Right renal cortex interstitium (tissue), 3 donors: ENCODE results near the gene DNAJB6. TPM values are rescaled to one million over a fixed set of nuclear protein-coding genes. Genes with fewer than 3 reads are reported as not detected.

Source experiments
- DNase-seq, 3 donors: peaks; one replicate each; pipeline ENCODE4 v3.0.0-alpha.2; 2013; ENCODE audit warnings: low read depth in 3 of 3, low spot score in 2 of 3
- polyA plus RNA-seq, 3 donors: library from polyadenylated mRNA; unstranded; fragments of 120-200 nt; gene quantifications; one replicate each; pipeline ENCODE4 v1.2.1, GENCODE V29; 2013; ENCODE audit not compliant: insufficient read length in 3 of 3

Gene DNAJB6
- 100 to 1,000 TPM; 158 to 169 (median 166) TPM for polyA plus RNA-seq

DNA sequence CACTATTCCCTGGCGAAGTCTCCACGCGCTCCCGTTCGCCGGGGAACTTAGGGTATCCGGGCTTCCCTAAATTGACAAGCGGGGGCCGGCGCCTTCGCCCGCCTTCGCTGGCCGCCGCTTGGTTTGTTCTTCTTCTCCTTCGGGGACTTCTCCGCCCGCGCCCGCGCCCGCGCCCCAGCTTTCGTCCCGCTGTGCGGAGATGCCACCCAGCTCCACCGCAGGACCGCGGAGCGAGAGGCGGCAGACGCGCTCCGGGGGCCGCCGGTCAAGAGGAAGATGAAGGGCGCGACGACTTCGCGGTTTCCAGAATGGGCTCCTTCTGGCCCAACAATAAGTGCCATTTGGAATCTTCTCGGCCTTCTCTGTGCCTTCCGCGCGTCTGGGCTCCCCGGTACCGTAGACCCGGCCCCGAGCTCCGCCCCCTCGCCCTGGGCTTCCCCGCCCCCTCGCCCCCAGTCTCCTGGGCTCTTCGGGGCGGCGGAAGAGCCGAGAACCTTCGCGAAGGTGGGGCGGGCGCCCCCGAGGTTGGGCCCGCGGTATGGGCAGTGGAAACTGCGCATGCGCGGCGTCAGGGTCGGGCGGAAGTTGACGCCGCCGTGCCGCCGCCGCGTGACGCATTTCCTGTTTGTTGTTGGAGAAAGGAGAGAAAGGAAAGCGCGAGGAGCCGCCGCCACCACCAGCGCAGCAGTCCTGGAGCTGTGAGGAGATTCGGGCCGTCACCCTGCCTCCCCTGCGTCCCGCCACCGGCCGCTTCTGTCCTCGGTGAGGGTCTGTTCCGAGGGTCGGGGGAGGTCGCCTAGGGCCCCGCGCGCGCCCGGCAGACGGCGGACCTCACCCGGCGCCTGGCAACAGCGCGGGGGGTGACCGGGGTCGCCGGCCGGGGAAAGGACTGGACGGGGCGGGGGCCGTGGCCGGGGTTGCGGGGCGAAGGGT lies at the start of gene DNAJB6:
DNAJB6 (plus strand) TSS at position 622 of the 933 bp plus-strand sequence. CDS start 21,569 bp downstream, outside the sequence.
- DNase-seq: peak; percentile 71 to 90 (median 85)

DNA sequence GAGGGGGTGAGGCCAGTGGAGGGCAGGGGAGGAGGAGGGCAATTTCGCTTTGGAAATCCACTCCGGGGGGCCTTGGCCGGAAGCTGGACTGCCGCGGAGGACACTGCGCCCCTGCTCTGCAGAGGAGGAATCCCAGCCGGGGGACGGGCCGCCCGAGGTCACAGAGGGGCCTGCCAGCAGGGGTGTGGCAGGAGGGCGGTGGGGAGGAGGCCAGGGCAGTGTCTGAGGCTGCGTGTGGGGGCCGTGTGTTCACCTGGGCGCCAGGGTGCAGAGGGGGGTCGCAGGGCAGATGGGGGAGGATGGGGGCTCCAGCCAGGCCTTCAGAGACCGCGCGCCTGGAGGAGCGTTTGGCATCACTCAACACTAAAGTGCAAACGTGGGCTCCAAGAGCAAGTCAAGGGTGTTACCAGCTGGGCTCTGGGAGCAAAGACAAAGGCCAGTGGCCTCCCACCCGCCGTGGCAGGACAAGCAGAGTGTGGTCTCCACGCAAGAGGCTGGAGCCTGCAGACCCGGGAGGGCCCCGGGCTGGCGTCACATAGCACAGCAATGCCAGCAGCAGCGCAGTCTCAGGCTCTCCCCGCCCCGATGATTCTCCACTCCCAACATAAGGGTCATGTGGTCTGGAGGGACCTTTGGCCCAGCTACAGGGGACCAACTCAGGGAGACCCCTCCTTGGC lies 45.3 kb upstream of the DNAJB6 start:
- no peak for DNase-seq

DNA sequence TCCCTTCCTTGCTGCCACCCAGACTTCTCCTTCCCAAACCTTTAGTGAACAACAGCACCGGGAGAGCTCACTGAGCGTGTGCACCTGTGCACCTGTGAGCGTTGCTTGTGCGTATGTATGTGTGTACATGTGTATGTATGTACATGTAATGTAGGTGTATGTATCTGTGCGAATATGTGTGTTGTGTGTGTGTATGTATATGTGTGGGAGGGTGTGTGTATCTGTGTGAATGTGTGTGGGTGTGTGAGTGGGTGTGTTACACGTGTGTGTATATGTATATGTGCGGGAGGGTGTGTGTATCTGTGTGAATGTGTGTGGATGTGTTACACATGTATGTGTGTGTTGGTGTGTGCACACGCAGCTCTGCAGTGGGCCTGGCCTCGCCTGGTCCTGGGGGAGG lies 44.5 kb upstream of the DNAJB6 start:
- no peak for DNase-seq

DNA sequence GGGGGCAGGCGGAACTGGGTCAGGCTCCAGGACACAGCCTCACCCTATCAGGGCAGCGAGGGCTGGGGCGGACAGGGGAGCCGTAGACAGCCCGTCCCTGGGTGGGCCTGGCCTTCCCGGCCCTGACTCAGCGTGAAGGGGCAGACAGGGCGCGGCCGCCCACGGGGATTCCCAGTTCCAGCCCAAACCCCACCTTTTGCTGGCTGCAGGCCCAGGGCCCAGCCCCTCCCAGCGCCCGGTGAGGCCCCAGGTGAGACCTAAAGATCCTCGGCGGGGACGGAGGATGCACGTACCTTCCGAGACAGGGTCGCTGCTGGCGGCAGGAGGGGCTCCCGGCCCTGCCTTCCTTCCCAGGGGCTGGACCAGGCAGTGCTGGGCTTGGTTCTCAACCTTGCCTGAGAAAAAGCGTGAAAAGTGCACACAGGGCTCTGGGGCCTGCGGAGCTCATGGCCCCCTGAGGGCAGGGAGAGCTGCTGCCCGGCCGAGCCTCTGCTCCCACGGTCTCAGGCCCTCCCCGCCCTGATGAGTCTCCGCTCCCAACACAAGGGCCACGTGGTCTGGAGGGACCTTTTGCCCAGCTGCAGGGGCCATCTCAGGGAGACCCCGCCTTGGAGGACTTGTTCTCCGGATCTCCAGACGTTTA lies 43.9 kb upstream of the DNAJB6 start:
- no peak for DNase-seq

DNA sequence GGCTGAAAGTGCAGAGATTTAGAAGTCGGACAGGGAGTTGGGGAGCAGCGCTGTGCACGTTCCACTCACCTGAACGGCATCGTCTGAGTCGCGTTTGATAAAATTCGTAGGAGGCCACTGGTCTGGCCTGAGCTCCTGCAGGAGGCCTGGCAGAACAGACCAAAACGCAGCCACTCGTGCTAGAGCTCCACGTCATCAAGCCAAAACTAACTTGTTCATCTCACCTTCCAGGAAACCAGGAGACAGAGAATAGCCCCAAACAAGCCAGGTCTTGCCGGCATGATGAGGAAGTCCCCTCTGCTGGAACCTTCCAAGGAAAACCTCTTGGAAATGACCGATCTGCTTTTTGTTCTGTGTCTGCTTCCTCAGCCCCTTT lies 43.4 kb upstream of the DNAJB6 start:
- DNase-seq: no peak

DNA sequence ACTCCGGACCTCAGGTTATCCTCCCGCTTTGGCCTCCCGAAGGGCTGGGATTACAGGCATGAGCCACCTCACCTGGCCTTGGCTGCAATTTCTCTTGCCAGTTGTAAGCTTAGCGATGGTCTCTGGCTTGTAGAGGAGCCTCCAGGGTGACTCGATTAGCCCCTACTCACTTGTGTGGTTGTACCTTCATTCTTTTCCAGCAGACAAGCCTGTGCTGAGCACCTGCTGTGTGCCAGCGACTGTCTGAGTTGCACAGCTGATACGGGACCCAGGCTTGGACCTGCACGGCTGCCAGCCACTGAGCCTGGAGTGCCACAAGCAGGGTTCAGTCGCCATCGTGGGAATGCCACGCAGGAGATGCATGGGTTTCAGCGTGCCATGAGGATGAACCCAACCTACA lies 42.0 kb upstream of the DNAJB6 start:
- DNase-seq: no peak

DNA sequence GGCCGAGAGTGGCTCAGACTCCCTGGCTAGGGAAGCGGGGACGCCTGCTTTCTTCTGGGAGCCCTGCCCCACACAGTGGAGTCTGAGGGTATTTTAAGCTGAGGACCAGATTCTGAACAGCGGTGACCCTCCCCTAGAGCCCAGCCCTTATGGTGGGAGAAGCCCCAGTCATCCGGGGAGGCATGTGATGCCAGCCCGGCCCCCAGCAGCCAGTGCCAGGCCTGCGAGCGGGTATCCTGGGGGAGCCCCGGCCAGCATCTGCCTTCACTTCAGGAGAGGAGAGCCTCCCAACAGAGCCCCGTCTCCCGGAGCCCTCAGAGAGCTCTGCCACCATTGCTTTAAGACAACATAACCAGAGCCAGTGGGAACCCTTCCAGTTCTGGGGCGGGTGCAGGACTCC lies 41.5 kb upstream of the DNAJB6 start:
- DNase-seq: no peak

DNA sequence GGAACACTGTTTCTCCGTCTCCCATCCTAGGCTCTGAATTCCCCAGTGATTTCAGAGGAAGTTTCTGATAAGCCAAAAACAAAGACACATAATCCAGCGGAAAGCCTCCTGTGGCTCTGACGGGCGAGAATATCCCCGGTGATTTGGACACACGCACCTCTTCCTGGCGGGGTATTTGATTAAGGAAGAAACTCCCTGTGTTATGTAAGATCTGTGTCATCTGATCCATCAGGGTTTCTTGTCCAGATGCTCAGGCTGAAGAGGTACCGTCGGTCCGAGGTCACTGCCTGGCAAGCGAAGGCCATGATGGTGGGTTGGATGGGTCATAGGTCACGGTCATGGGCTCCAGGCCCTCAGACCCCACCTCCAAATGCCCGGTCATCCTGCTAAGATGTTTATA lies 39.6 kb upstream of the DNAJB6 start:
- no peak for DNase-seq

DNA sequence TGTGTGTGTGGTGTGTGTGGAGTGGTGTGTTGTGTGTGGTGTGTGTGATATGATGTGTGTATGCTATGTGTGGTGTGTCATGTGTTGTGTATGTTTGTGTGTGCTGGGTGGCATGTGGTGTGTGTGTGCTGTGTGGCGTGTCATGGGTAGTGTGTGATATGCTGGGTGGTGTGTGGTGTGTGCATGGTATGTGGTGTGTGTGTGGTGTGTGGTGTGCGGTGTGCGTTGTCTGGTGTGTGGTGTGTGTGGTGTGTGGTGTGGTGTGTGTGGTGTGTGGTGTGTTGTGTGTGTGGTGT lies 37.5 kb upstream of the DNAJB6 start:
- DNase-seq: no peak

DNA sequence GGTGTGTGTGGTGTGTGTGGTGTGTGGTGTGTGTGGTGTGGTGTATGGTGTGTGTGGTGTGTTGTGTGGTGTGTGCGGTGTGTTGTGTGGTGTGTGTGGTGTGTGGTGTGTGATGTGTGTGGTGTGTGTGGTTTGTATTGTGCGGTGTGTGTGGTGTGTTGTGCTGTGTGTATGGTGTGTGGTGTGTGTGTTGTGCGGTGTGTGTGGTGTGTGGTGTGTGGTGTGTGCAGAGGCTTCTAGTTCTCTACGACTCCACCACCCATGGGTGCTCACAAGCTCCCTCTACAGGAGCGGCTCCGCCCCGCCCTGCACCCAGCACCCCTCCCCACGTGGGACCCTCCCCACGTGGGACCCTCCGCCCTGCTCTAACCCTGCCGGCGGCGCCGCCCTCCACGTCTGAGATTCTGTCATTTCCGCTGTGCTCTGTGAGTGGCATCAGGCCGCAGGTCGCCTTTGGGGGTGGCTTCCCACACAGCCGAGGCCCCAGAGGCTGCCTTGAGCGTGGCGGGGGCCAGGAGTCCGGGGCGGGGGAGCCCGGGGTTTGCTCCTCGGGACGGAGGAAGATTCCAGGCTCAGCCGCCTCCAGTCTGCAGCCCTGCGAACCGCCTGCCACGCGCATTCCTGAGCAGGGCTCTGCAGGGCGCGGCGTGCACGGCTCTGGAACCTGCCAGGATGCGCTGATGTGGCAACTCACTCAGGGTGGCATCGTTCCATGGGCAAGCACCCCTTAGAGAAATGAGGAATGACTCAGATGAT lies 37.0 kb upstream of the DNAJB6 start:
- no peak for DNase-seq

DNA sequence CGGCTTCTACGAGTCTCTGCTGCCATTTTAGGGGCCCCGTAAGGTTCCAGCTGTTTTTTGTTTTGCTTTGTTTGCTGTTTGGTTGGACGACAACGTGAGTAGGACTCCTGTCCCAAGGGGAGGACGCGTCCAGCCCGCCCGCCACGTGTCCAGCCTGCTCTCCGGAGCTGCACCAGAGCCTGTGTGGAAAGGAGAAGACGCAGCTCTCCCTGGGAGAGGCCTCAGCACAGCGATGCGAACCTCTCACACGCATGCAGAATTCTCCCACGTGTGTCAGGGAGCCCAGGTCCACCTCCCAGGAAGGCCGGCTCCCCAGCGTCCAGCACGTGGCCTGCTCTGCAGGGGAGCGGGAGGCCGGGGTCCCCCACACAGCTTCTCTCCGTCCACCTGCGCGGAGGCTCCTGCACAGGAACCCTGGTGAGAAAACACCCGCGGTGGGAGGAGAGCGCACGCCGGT lies 36.4 kb upstream of the DNAJB6 start:
- DNase-seq: no peak

DNA sequence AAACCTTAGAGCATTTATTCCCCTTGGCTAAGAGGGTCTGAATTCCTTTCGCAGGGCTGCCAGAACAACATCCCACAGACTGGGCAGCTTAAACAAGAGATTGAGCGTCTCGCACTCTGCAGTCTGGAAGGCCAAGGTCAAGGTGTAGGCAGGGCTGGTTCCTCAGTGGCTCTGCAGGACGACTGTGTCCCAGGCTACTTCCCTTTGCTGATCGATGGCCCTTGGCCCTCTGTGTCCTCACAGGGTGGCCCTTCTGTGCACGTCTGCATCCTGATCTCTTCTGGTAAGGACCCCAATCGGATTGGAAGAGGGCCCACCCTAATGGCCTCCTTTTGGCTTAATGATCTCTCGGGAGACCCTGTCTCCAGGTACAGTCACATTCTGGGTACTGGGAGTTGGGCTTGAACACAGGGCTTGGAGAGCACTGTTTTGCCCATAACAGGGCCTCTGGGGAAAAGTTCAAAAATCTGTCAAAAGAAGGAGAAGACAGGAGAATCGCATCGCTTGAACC lies 35.1 kb upstream of the DNAJB6 start:
- DNase-seq: no peak

DNA sequence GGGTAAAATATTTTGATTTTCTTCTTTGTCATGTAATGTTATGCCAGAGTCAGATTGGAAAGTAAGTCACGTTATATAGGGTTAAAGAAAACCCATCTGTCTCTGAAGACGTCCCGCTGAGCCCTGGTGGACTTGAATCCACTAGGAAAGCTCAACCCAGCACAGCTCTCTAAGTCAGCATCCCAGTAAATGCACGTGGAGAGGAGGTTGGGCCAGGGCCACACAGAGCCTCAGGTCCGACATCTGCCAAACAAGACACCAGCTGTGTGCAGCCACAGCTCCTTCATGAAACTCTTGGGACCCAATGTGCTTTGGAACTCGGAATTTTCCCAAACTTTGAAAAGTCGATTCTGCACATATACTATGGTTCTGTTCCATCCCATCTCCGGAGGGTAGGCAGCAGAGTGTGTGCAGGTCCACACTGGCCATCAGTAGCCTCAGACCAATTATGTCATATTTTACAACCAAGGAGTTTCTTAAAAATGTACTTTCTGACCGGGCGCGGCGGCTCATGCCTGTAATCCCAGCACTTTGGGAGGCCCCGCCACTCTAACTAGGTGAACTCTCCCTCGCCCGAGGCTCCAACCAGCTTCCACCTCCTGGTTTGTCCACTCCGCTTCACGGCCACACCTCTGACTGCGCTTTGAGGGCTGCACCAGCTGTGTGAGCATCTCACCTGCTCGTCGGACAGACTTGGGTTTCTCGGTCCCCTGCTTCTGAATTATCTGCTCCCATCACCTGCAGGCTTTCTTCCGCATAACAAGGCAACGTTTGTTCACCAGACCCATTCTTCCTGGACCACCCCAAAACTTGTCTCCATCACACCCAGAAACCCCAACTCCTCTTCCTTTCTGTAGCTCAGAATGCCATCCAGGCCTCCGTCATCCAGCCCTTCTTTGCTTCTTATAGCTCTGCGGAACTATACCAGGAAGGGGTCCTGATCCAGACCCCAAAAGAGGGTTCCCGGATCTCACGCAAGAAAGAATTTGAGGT lies 29.7 kb upstream of the DNAJB6 start:
- no peak for DNase-seq

DNA sequence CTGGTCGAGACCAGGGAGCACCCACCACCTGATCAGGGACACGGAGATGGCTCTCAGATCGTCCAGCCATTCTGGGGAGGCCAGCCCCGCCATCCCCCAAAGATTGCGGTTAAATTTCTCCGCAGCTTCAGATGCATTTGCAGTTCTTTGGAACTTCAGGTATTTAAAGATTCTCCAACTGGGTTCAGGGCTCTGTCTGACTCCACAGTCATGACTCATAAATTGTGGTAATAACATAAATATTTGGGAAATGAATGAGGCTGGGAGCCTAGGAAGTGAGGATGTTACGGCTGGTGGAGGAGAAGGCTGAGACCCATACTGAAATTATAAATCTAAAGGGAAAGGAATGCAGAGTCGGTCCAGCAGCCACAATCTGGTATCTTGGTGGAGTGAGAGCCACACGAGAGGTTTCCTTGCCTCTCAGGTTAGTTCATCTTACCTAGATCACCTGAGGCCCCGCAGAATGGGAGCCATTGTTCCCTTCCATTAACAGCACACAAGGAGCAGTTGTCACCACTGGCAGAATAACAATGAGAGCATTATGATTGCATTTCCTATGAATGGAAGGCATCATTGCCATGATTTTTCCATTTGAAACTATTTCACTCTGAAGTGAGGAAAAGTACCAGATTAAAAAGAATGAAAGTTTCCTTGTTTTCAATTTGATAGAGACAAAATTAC lies 26.7 kb upstream of the DNAJB6 start:
- no peak for DNase-seq

DNA sequence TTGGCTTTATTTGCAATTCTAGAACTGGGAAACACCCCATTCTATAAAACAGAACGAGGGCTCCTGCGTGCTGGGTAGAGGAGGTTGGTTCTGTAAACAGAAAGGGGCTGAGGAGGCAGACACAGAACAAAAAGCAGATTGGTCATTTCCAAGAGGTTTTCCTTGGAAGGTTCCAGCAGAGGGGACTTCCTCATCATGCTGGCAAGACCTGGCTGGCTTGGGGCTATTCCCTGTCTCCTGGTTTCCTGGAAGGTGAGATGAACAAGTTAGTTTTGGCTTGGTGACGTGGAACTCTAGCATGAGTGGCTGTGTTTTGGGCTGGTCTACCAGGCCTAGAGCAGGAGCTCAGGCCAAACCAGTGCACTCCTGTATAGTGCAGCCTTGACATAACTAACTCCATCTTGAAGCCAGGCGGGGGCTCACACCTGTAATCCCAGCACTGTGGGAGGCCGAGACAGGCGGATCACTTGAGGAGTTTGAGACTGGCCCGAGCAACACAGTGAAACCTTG lies 26.1 kb upstream of the DNAJB6 start:
- no peak for DNase-seq

DNA sequence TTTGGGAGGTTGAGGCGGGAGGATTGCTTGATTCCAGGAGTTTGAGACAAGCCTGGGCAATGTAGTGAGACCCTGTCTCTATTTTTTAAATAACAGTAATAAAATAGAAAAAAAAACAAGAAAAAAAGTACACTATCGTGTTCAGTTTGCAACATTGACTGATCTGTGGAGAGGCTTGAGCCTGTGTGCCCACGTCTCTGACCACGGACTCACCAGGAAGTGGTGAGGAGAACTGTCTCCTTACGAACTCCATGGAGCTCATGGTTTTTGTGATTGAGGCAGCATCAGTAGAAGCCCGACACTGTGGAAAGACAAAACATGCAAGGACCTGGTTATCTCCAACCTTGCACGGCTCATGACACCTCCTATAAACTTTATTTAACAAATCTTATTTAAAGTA lies 23.9 kb upstream of the DNAJB6 start:
- no peak for DNase-seq

DNA sequence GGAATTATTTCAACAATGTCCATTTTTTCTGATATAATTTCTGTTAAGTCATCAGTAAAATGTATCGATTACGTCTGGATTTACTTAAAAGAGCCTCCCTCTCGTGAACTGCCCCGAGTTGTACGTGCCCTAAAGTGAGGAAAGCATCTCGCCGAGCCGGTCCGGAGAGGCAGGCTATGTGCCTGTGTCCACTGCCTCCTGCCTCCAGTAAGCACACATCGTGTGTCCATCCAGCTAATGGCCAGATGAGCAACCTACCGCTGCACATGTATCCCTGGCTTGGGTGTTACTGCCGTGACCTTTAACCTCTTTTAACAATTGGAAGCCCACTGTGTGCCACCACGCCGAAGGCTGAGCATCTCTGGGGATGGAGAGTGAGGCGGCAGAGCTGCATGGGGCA lies 23.2 kb upstream of the DNAJB6 start:
- DNase-seq: no peak

DNA sequence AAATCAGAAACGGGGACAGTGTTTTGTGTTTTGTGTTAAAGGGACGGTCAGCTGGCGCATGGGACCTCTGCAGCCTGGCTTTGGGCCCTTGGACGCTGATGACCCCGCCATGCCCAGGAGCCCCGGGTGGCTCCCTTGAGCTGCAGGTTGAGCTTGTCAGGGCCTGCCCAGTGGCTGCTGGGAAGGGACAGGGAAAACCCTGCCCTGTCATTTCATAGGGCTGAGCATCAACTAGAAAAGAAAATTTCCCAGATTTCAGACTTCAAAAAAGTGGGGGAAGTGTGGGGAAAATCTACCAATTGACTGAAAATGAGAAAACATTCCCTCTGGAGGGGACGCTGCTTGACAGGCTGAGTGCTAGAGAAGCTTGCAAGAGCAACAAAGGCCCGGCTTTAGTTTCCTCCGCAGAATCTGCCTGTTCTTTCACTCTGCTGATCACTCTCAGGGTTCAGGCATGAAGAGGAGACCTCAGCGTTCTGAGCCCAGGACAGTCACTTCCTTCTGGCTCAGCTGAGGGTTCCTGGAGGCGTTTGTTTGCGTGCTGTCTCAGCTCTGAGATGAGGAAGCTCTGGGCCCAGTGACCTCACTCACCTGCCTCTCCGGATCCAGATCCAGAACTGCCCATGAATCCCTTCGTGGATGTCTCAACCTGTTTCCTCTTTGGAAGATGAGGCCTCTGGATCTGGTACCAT lies 18.6 kb upstream of the DNAJB6 start:
- no peak for DNase-seq
